ENCODE data around the gene ABHD17B.

ABHD17B gene

DNA sequence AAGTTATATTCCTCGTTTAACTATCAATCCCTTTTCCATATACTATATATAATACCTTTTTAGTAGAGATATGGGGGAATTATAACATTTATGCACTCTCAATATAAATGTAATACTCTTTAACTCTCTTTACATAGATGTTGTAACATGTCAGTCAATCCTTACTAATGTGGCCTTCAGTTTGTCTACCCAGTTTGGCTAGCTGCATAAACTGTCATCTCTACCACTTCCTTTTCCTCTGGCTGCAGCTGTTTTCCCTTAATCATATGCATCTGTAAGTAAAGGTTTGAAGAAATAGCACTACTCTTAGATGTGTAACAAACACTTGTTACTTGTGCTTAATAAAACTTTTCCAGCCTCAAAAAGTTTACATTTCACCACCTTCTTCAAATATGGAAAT lies 13.4 kb downstream of the ABHD17B start:
- peaks cover 78% of the 10 kb centered on the region for H3K4me1 Mint-ChIP-seq (ENCODE audit: low read depth)
- no peaks in the 10 kb centered on the region for H3K27me3 Mint-ChIP-seq
- peak overlapping the region; percentile 81 for H3K27ac Mint-ChIP-seq
- no peaks in the 10 kb centered on the region for H3K9me3 Mint-ChIP-seq (ENCODE audit: low read depth)
- peaks cover 4% of the 10 kb centered on the region for H3K36me3 Mint-ChIP-seq
- peak overlapping the region; percentile 25 for H3K4me3 Mint-ChIP-seq

DNA sequence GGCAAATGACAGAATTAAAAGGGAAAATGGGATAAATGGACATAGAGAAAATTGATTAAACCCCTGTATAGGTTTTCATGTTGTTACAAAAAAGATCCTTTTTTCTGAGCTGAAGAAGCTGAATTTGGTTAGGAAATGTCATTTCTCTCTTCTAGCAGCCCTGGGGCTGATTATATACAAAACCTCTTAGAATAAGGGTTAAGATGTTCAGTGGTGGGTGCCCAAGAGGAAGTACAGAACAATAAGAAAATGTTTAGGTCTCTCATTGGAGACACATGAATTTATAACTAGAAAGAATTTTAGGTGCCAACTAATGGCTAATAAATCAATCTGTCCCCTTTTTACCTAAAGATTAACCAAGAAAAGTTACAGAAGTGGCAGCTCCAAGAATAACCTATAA lies 14.2 kb downstream of the ABHD17B start:
- H3K4me1 Mint-ChIP-seq (ENCODE audit: low read depth): peaks cover 71% of the 10 kb centered on the region
- no peaks in the 10 kb centered on the region for H3K9me3 Mint-ChIP-seq (ENCODE audit: low read depth)
- peak overlapping the region; percentile 35 for H3K4me3 Mint-ChIP-seq
- no peaks in the 10 kb centered on the region for H3K27me3 Mint-ChIP-seq
- peak overlapping the region; percentile 34 for H3K27ac Mint-ChIP-seq
- H3K36me3 Mint-ChIP-seq: peaks cover 4% of the 10 kb centered on the region

DNA sequence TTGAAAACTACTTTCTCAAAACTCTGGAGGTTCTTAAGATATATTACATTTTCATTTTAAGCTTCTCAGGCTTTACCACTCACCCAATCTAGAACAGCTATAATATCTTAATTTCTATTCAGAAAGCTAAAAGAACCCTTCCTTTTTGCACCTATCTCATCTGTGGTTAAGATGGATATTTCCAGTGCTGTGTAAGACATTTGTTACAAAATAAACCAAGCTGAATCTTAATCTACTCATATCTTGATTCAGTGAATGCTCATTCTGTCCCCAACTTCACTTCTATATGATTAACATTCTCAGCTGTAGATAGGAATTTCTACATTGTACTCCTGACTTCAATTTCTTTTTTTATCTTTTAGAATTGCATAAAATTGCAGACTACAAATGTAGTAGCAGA lies 15.0 kb downstream of the ABHD17B start:
- no peak overlapping the region for H3K4me3 Mint-ChIP-seq
- H3K36me3 Mint-ChIP-seq: peaks cover 4% of the 10 kb centered on the region
- no peaks in the 10 kb centered on the region for H3K9me3 Mint-ChIP-seq (ENCODE audit: low read depth)
- peak overlapping the region; percentile 29 for H3K27ac Mint-ChIP-seq
- no peaks in the 10 kb centered on the region for H3K27me3 Mint-ChIP-seq
- H3K4me1 Mint-ChIP-seq (ENCODE audit: low read depth): peaks cover 69% of the 10 kb centered on the region

DNA sequence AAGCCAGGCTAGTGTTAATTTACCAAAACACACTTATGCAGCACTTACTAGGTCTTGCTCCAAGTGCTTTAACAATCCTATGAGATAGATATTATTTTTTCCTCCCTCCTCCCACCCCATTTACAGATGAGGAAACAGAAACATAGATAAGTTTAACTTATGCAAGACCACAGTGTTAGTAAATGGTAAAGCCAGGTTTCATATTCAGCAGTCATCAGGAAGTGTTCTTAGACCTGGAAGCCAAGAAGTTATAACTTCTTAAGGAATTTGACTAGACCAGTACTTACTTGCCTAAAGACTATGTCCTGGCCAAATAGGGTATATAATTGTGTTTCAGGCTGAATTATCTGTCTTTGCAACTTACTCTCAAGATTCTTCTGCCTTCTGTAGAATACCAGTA lies 15.9 kb downstream of the ABHD17B start:
- H3K4me1 Mint-ChIP-seq (ENCODE audit: low read depth): peaks cover 68% of the 10 kb centered on the region
- H3K27ac Mint-ChIP-seq: peak overlapping the region; percentile 16
- no peak overlapping the region for H3K4me3 Mint-ChIP-seq
- no peaks in the 10 kb centered on the region for H3K9me3 Mint-ChIP-seq (ENCODE audit: low read depth)
- H3K36me3 Mint-ChIP-seq: peaks cover 4% of the 10 kb centered on the region
- no peaks in the 10 kb centered on the region for H3K27me3 Mint-ChIP-seq

DNA sequence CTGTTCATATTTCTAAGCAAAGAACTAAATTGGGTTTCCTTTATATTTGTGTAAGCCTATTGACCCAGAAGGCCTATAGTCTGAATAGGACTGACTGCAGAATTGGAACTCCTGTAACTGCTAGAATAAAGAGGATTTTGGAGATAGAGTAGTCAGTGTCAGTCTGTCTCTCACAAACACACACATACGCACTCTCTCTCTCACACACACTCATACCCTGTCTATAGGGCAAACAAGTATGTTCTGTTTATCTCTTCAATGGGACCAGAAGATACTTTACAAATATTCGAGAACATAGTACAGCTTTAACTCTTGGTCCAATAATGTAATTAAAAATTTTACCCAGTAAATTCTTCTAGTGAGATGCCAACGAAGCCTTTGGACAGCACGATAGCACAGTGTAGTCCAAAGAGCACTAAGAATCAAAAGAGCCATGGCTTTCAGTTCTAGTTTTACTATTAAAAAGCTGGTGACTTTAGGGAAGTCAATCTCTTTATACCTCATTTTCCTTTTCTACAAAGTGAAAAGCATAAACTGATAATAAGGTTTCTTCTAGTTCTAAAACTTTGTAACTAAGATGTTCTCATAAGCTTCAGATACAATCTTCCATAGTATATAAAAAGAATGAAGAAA lies 19.3 kb downstream of the ABHD17B start:
- Mint-ChIP-seq H3K4me3 (no peak overlapping the region), H3K4me1 (ENCODE audit: low read depth) (peaks cover 56% of the 10 kb centered on the region), H3K9me3 (ENCODE audit: low read depth) (no peaks in the 10 kb centered on the region)

DNA sequence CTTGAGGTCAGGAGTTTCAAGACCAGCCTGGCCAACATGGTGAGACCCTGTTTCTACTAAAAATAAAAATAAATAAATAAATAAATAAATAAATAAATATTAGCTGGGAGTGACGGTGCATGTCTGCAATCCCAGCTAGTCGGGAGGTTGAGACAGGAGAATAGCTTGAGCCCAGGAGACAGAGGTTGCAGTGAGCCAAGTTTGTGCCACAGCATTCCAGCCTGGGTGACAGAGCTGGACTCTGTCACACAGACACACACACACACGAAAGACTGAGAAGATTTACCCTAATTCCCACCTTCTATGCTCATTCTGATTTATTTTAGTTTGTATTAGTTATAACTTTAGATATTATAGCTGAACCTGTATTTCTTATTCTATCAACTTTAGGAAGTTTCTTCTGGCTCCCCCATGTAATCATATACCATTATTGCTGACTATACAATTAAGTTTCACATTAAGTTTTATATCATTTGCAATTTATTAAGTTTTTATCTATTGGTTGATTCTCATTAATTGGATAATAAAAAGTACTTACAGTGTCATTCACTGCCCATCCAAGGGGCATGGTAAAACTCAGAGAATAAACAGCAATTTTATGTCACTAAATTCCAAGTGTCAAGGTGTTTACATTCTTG lies 20.8 kb downstream of the ABHD17B start:
- H3K4me1 Mint-ChIP-seq (ENCODE audit: low read depth): peaks cover 54% of the 10 kb centered on the region
- H3K27me3 Mint-ChIP-seq: no peaks in the 10 kb centered on the region
- H3K27ac Mint-ChIP-seq: no peak overlapping the region
- peaks cover 2% of the 10 kb centered on the region for H3K36me3 Mint-ChIP-seq
- H3K4me3 Mint-ChIP-seq: no peak overlapping the region
- no peaks in the 10 kb centered on the region for H3K9me3 Mint-ChIP-seq (ENCODE audit: low read depth)

More for the DNA sequence above, 19.3 kb downstream of the ABHD17B start:
- no peak overlapping the region for H3K27ac Mint-ChIP-seq
- H3K27me3 Mint-ChIP-seq: no peaks in the 10 kb centered on the region
- peaks cover 2% of the 10 kb centered on the region for H3K36me3 Mint-ChIP-seq

DNA sequence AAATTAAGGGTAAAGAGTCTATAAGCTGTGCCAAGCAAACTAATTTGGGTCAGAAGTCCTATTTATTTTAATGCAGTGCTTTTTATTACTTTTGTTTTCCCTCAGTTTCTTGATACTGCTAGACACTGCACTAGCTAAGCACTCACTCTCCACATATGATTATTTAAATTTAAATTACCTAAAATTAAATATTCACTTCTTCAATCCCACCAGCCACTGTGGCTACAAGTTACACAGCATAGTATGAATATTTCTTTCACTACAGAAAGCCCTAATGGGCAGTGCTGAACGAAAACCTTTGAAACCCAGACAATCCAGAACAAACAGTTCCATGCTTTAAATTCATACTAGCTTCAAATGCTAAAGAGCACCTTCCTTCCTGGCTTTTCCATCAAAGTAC lies 23.6 kb downstream of the ABHD17B start:
- Mint-ChIP-seq H3K4me3 (no peak overlapping the region), H3K36me3 (peaks cover 12% of the 10 kb centered on the region), H3K4me1 (ENCODE audit: low read depth) (peaks cover 48% of the 10 kb centered on the region), H3K9me3 (ENCODE audit: low read depth) (peaks cover 3% of the 10 kb centered on the region), H3K27me3 (no peaks in the 10 kb centered on the region), H3K27ac (peak overlapping the region; percentile 1)

DNA sequence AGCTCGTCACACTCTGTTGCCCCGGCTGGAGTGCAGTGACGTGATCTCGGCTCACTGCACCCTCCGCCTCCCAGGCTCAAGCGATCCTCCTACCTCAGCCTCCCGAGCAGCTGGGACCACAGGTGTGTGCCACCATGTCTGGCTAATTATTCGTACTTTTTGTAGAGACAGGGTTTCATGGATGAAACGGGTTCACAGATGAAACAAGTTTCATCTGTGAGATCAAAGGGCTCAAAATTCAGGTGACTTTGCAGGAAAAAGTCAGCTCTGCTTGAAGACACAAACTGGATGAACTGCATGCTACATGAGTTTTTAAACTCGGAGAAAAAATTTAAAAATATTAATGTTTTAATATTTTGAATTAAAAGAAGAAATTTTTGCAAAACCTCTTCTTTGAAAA lies 24.5 kb downstream of the ABHD17B start:
- Mint-ChIP-seq H3K27me3 (no peaks in the 10 kb centered on the region), H3K4me1 (ENCODE audit: low read depth) (peaks cover 45% of the 10 kb centered on the region), H3K4me3 (no peak overlapping the region), H3K27ac (no peak overlapping the region), H3K36me3 (peaks cover 15% of the 10 kb centered on the region), H3K9me3 (ENCODE audit: low read depth) (peaks cover 3% of the 10 kb centered on the region)

DNA sequence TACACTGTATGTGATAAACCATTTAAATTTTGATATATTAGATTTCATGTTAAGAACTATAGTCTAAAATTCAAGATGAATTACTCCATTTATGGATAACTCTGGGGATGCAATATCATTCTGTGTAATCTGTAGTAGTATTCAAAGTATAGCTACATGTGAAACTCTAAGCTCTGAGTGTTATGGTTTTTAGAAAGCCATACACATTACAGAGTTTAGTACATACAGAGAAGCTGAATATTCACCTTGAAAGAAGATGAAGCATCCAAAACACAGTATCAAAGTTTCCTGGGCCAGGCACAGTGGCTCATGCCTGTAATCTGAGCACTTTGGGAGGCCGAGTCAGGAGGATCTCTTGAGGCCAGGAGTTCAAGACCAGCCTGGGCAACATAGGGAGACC lies 25.0 kb downstream of the ABHD17B start:
- Mint-ChIP-seq H3K4me3 (no peak overlapping the region), H3K4me1 (ENCODE audit: low read depth) (peaks cover 44% of the 10 kb centered on the region), H3K36me3 (peaks cover 19% of the 10 kb centered on the region), H3K27ac (peak overlapping the region; percentile 66), H3K27me3 (no peaks in the 10 kb centered on the region), H3K9me3 (ENCODE audit: low read depth) (peaks cover 6% of the 10 kb centered on the region)

DNA sequence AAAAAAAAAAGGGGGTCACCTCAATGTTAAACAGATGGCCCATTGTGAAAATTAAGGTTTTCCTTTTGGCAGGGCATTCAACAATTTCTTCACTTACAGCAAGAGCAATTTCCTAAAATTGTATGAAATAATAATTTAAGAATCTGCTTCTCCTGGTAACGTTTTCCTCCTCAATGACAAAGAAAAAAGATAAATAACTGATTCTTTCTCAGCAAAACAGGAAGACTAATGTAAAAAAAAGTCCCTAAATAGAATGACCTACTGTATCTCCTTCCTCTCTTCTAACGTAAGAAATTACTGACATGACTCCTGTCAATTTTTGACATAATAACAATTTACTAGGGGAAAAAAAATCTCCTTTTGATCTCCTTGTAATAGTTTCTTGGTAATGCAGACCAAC lies 25.5 kb downstream of the ABHD17B start:
- Mint-ChIP-seq H3K36me3 (peaks cover 22% of the 10 kb centered on the region), H3K4me1 (ENCODE audit: low read depth) (peaks cover 45% of the 10 kb centered on the region), H3K4me3 (no peak overlapping the region), H3K27ac (peak overlapping the region; percentile 66), H3K27me3 (no peaks in the 10 kb centered on the region), H3K9me3 (ENCODE audit: low read depth) (peaks cover 10% of the 10 kb centered on the region)

DNA sequence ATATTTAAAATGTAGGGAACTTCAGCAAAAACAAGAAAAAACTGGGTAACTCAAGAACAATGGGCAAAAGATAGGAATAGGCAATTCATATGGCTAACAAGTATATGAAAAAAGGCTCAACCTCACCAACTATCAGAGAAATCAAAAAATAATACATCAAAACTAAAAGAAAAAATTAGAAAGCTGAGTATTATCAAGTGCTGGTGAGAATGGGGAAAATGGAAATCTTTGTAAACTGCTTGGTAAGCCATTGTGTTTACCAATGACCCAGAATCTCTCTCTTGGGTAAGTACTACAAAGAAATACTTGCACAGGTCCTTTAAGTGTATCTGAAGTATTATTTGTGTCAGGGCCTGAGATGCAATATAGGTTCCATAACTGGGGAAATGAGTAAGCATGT lies 27.0 kb downstream of the ABHD17B start:
- Mint-ChIP-seq H3K9me3 (ENCODE audit: low read depth) (peaks cover 14% of the 10 kb centered on the region), H3K36me3 (peaks cover 31% of the 10 kb centered on the region), H3K4me3 (no peak overlapping the region), H3K4me1 (ENCODE audit: low read depth) (peaks cover 40% of the 10 kb centered on the region), H3K27ac (no peak overlapping the region), H3K27me3 (no peaks in the 10 kb centered on the region)

DNA sequence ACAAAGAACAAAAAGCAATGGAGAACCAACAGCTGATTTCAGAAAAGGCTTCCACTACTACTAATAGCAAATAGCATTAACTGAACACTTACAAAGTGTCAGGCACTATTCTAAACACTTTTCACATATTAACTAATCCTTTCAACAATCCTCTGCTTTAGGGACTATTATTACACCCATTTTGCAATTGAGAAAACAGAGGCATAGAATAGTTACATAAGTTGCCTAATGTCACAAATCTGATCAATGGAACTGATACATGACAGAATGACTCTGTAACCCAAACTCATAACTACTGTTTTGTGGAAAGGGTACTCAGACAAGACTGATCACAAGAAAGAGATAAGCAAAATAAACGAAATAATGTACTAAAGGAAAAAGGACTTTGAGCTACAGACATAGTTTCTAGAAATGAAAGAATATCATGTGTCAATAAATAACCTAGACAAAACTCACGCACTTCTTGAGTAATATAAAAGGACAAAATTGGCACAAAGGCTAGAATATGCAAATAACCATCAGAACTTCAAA lies 31.3 kb downstream of the ABHD17B start:
- Mint-ChIP-seq H3K36me3 (peaks cover 38% of the 10 kb centered on the region), H3K9me3 (ENCODE audit: low read depth) (peaks cover 15% of the 10 kb centered on the region)

DNA sequence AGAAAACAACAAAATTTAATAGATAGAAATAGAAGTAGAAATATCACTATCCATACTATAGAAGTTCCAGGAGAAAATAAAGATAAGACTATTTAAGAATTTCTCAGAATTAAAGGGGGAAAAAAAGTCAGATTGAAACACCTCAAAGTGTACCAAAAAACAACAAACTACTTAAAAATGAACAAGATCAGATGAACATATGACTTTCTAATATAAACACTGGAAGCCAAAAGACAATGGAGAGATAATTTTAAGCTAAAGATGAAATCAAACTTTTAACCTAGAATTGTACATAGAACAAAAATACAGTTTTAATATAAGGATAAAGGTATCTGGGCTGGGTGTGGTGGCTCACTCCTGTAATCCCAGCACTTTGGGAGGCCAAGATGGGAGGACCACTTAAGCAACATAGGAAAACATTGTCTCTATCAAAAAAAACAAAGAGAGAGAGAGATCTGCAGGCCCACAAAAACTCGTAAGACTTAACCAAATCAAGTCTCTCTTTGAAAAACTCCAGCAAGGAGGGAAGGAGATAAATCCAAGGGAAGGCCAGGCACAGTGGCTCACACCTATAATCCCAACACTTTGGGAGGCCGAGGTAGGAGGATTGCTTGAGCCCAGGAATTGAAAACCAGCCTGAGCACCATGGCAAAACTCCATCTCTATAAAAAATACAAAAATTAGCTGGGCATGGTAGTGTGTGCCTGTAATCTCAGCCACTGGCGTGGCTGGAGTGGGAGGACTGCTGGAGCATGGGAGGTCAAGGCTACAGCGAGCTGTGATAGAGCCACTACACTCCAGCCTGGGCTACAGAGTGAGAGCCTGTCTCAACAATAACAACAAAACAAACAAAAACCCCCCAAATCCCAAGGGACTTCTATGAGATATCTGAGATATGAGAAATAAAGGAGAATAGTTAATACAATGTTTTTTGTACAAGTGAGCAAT lies 32.4 kb downstream of the ABHD17B start:
- H3K9me3 Mint-ChIP-seq (ENCODE audit: low read depth): peaks cover 15% of the 10 kb centered on the region
- H3K27ac Mint-ChIP-seq: no peak overlapping the region
- H3K27me3 Mint-ChIP-seq: no peaks in the 10 kb centered on the region
- no peak overlapping the region for H3K4me3 Mint-ChIP-seq
- peaks cover 26% of the 10 kb centered on the region for H3K4me1 Mint-ChIP-seq (ENCODE audit: low read depth)
- peaks cover 32% of the 10 kb centered on the region for H3K36me3 Mint-ChIP-seq

More for the DNA sequence above, 31.3 kb downstream of the ABHD17B start:
- H3K27ac Mint-ChIP-seq: no peak overlapping the region
- H3K4me3 Mint-ChIP-seq: no peak overlapping the region
- H3K27me3 Mint-ChIP-seq: no peaks in the 10 kb centered on the region
- H3K4me1 Mint-ChIP-seq (ENCODE audit: low read depth): peaks cover 24% of the 10 kb centered on the region

DNA sequence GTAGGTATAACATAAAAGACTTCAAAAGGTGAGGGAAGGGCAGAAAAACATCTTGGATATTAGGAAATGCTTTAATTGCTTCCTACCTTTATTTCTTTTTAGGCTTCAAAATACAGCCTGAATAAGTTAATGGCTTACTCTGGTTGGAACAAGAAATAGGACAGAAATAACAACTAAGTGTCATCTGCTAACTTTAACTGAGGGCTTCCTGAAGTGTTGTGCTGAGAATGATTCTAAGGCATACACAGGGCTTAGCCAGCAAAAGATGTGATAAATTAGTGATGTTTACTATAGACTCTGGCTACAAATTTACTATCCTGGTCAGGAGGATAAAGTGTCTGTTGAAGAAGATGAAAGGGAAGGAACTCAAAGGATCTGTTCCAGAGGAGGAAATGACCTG lies 34.2 kb downstream of the ABHD17B start:
- Mint-ChIP-seq H3K27ac (no peak overlapping the region), H3K36me3 (peaks cover 29% of the 10 kb centered on the region), H3K9me3 (ENCODE audit: low read depth) (peaks cover 12% of the 10 kb centered on the region), H3K27me3 (no peaks in the 10 kb centered on the region), H3K4me3 (no peak overlapping the region), H3K4me1 (ENCODE audit: low read depth) (peaks cover 30% of the 10 kb centered on the region)

DNA sequence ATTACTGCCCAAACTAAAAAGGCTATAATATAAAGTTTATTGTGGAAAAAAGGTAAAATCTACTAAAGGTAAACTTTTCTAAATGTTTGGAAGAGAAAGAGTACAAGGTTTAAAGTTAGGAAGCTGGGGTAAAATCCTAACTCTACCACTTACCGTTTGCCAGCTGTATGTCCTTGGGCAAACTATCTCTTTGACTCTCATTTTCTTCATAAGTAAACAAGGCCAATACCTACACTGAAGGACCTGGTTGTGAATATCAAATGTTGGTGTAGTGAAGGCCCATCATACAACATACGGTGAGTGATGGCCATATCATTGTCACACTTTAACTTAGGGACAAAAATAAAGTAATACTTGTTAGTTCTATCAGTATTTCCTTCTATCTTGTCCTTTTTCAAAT lies 34.9 kb downstream of the ABHD17B start:
- H3K9me3 Mint-ChIP-seq (ENCODE audit: low read depth): peaks cover 10% of the 10 kb centered on the region
- H3K4me1 Mint-ChIP-seq (ENCODE audit: low read depth): peaks cover 27% of the 10 kb centered on the region
- peaks cover 26% of the 10 kb centered on the region for H3K36me3 Mint-ChIP-seq
- no peaks in the 10 kb centered on the region for H3K27me3 Mint-ChIP-seq
- no peak overlapping the region for H3K27ac Mint-ChIP-seq
- no peak overlapping the region for H3K4me3 Mint-ChIP-seq
